SK-N-SH treated with all-trans-retinoic acid at 6 μM for 48 hours (cell line): ENCODE measurements around the gene CIRBP.

Source experiments
- ATAC-seq: fragments of 200-7000 bp; cut with Tn5 transposase; 3 replicates; pipeline ENCODE4 v1.9.1; 2020; ENCODE audit warnings: mild to moderate bottlenecking, moderate library complexity
- ARNTL ChIP-seq: fragments of 450-650 bp; formaldehyde crosslinking; IDR thresholded peaks from 2 replicates; pipeline ENCODE4 v1.5.0; 2020; ENCODE audit warnings: low read depth, mild to moderate bottlenecking, moderate library complexity, borderline replicate concordance
- CSDC2 ChIP-seq: fragments of 250-450 bp; sonication (Bioruptor Pico); IDR thresholded peaks from 2 replicates; pipeline ENCODE4 v1.5.0; 2020; ENCODE audit warnings: mild to moderate bottlenecking, moderate library complexity
- ESRRG ChIP-seq: fragments of 250-450 bp; sonication (Bioruptor Pico); IDR thresholded peaks from 2 replicates; pipeline ENCODE4 v1.6.1; 2021; ENCODE audit warnings: mild to moderate bottlenecking
- GLIS3 ChIP-seq: fragments of 250-450 bp; sonication (Bioruptor Pico); IDR thresholded peaks from 2 replicates; pipeline ENCODE4 v1.5.0; 2020; ENCODE audit warnings: mild to moderate bottlenecking, moderate library complexity
- ISL1 ChIP-seq: fragments of 250-450 bp; sonication (Bioruptor Pico); IDR thresholded peaks from 2 replicates; pipeline ENCODE4 v2.1.2; 2022; ENCODE audit warnings: mild to moderate bottlenecking, moderate library complexity
- OSR1 ChIP-seq: fragments of 250-450 bp; sonication (Bioruptor Pico); IDR thresholded peaks from 2 replicates; pipeline ENCODE4 v1.8.0; 2022; ENCODE audit warnings: moderate library complexity, mild to moderate bottlenecking, inconsistent platforms
- PPARA ChIP-seq: fragments of 250-450 bp; sonication (Bioruptor Pico); IDR thresholded peaks from 2 replicates; pipeline ENCODE4 v1.5.0; 2020; ENCODE audit warnings: mild to moderate bottlenecking, borderline replicate concordance
- SNAI2 ChIP-seq: fragments of 250-450 bp; sonication (Bioruptor Pico); IDR thresholded peaks from 2 replicates; pipeline ENCODE4 v1.5.0; 2020; ENCODE audit warnings: mild to moderate bottlenecking, moderate library complexity
- TCF4 ChIP-seq: fragments of 250-450 bp; sonication (Bioruptor Pico); IDR thresholded peaks from 2 replicates; pipeline ENCODE4 v1.8.0; 2021; ENCODE audit warnings: mild to moderate bottlenecking, moderate library complexity, borderline replicate concordance
- TOX ChIP-seq: fragments of 250-450 bp; sonication (Bioruptor Pico); IDR thresholded peaks from 2 replicates; pipeline ENCODE4 v1.8.0; 2021; ENCODE audit warnings: mild to moderate bottlenecking, moderate library complexity, borderline replicate concordance
- ZNF8 ChIP-seq: fragments of 450-650 bp; formaldehyde crosslinking; IDR thresholded peaks from 2 replicates; pipeline ENCODE4 v1.5.0; 2020; ENCODE audit warnings: mild to moderate bottlenecking, moderate library complexity
- TF ChIP-seq, protein P1 (sequence below): fragments of 250-450 bp; sonication (Bioruptor Pico); IDR thresholded peaks from 2 replicates; pipeline ENCODE4 v1.5.0; 2020; ENCODE audit warnings: mild to moderate bottlenecking, moderate library complexity
- TF ChIP-seq, protein P2 (sequence below): fragments of 250-450 bp; sonication (Bioruptor Pico); IDR thresholded peaks from 2 replicates; pipeline ENCODE4 v1.8.0; 2021; ENCODE audit warnings: low read depth, mild to moderate bottlenecking, moderate library complexity, borderline replicate concordance
- TF ChIP-seq, protein P3 (sequence below): fragments of 250-450 bp; sonication (Bioruptor Pico); IDR thresholded peaks from 2 replicates; pipeline ENCODE4 v1.5.1; 2021; ENCODE audit warnings: mild to moderate bottlenecking, moderate library complexity
- TF ChIP-seq, protein P4 (sequence below): fragments of 250-450 bp; sonication (Bioruptor Pico); IDR thresholded peaks from 2 replicates; pipeline ENCODE4 v1.5.1; 2020; ENCODE audit warnings: low read depth, mild to moderate bottlenecking, moderate library complexity

The CIRBP gene

DNA sequence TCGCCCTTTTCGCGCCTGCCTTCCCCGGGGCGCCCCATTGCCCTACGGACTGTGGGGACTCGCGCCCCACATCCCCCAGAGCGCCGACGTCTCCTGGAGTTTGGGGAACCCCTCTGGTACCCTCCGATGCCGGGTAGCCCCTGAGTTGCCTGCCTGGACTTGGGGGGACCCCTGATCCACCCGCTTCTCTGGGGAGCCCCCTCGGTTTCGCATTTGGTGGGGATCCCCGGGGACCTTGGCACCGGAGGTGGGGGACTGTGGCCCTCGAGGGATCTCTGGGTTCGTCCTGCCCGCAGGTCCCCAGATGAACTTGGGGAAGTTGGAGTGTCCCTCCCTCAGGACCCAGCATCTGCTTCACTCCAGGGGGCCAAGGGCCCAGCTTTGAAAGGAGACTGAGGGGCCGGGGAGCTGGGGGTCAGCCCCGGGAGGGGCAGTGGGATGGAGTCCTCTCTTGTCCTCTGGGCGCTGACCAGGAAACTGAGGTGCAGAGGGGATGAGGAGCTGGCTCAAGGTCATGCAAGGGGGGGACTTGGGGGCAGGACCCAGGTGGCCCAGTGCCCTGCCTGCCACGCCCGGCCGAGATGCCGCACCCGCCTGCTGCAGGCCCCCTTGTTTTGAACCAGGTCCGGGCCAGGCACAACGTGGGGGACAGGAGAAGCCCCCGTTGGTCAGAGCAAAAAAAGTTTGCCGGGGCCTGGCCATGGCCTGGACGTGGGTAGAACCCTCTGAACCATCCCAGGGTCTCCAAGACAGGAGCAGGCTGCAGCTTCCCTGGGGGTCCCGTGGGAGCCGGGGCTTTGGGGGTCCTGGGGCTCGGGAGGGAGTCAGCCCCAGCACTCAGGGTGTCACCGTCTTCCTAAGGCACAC, 17.6 kb downstream of the CIRBP start:
- ATAC-seq = peak; percentile 9; the same call in 2 of the 3 replicates
- TF ChIP-seq, protein P1, sequence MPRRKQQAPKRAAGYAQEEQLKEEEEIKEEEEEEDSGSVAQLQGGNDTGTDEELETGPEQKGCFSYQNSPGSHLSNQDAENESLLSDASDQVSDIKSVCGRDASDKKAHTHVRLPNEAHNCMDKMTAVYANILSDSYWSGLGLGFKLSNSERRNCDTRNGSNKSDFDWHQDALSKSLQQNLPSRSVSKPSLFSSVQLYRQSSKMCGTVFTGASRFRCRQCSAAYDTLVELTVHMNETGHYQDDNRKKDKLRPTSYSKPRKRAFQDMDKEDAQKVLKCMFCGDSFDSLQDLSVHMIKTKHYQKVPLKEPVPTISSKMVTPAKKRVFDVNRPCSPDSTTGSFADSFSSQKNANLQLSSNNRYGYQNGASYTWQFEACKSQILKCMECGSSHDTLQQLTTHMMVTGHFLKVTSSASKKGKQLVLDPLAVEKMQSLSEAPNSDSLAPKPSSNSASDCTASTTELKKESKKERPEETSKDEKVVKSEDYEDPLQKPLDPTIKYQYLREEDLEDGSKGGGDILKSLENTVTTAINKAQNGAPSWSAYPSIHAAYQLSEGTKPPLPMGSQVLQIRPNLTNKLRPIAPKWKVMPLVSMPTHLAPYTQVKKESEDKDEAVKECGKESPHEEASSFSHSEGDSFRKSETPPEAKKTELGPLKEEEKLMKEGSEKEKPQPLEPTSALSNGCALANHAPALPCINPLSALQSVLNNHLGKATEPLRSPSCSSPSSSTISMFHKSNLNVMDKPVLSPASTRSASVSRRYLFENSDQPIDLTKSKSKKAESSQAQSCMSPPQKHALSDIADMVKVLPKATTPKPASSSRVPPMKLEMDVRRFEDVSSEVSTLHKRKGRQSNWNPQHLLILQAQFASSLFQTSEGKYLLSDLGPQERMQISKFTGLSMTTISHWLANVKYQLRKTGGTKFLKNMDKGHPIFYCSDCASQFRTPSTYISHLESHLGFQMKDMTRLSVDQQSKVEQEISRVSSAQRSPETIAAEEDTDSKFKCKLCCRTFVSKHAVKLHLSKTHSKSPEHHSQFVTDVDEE (CRISPR knock-in tag) = no peak
- TF ChIP-seq, protein P2, sequence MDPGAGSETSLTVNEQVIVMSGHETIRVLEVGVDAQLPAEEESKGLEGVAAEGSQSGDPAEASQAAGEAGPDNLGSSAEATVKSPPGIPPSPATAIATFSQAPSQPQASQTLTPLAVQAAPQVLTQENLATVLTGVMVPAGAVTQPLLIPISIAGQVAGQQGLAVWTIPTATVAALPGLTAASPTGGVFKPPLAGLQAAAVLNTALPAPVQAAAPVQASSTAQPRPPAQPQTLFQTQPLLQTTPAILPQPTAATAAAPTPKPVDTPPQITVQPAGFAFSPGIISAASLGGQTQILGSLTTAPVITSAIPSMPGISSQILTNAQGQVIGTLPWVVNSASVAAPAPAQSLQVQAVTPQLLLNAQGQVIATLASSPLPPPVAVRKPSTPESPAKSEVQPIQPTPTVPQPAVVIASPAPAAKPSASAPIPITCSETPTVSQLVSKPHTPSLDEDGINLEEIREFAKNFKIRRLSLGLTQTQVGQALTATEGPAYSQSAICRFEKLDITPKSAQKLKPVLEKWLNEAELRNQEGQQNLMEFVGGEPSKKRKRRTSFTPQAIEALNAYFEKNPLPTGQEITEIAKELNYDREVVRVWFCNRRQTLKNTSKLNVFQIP = no peak
- TF ChIP-seq ISL1 (CRISPR knock-in tag) = no peak
- no peak for TF ChIP-seq ARNTL (CRISPR knock-in tag)
- no peak for TF ChIP-seq GLIS3 (CRISPR knock-in tag)
- no peak for TF ChIP-seq ZNF8 (CRISPR knock-in tag)
- TF ChIP-seq TOX (CRISPR knock-in tag) = no peak
- no peak for TF ChIP-seq TCF4 (CRISPR knock-in tag)
- no peak for TF ChIP-seq OSR1
- no peak for TF ChIP-seq CSDC2 (CRISPR knock-in tag)

DNA sequence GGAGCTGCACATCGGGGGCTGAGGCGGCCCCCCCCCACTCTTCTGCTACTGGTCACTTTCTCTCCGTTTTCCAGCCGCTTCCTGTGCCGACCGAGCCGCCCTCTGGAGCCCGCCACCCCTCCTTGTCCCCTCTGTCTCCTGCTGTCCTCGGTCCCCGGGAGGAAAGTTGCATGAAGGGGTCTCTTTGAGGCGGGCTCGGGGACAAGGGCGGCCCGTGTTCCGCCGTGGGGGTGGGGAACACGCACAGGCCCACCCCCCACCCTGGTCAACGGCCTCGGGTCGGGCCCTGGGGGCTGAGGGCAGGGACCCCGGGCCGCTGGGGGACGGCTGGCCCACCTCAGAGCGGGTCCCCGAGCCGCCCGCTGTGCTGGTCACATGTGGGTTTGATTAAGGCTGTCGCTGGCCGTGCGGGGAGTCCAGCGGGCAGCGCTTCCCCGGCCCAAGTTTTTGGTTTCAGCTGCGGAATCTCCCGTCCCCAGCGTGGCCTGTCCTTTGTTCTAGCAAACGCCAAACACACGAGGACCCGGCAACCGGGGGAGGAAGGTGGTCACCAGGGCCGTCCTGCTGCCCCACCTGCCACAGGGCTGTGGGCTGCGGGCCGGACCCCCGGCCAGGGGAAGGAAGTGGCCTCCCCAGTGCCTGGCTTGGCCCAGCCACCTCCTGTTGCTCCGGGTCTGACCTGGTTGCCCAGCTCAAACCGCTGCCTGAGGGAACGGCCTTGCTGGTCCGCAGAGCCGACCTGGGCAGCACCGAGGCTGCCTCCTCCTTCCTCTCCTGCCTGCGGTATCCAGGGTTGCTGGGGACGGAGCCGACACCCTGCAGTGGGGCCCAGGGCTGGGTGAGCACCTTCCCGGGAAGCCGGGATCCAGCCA, 18.5 kb downstream of the CIRBP start:
- TF ChIP-seq SNAI2 (no peak), TCF4 (CRISPR knock-in tag) (peak; percentile 64)
- peak; percentile 42 for ATAC-seq

DNA sequence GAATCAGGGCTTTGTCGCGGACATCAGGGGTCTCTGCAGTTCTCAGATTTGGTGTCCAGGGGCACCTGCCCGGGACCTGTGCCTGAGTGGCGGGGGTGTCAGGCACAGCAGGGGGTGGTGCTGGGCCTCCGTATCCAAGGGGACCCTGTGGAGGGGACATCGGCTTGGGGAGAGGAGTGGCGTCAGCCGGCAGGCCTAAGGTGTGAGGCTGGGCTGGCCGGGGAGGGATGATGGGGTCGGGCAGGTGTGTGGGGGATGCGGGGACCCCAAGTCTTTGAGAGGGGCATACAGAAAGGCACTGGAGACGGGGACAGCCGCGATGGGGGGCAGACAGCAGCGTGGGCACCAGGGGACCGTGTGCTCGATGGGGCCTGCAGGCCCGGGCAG, 19.1 kb downstream of the CIRBP start:
- ATAC-seq = no peak; the same call in 2 of the 3 replicates
- TF ChIP-seq OSR1 (no peak), ARNTL (CRISPR knock-in tag) (no peak), TOX (CRISPR knock-in tag) (no peak), ISL1 (CRISPR knock-in tag) (no peak), ESRRG (CRISPR knock-in tag) (no peak), PPARA (CRISPR knock-in tag) (no peak), TCF4 (CRISPR knock-in tag) (no peak)
- TF ChIP-seq, protein P3, sequence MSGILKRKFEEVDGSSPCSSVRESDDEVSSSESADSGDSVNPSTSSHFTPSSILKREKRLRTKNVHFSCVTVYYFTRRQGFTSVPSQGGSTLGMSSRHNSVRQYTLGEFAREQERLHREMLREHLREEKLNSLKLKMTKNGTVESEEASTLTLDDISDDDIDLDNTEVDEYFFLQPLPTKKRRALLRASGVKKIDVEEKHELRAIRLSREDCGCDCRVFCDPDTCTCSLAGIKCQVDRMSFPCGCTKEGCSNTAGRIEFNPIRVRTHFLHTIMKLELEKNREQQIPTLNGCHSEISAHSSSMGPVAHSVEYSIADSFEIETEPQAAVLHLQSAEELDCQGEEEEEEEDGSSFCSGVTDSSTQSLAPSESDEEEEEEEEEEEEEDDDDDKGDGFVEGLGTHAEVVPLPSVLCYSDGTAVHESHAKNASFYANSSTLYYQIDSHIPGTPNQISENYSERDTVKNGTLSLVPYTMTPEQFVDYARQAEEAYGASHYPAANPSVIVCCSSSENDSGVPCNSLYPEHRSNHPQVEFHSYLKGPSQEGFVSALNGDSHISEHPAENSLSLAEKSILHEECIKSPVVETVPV (CRISPR knock-in tag) = no peak
- TF ChIP-seq, protein P1 (CRISPR knock-in tag) = no peak
- TF ChIP-seq, protein P2 = no peak
- TF ChIP-seq, protein P4, sequence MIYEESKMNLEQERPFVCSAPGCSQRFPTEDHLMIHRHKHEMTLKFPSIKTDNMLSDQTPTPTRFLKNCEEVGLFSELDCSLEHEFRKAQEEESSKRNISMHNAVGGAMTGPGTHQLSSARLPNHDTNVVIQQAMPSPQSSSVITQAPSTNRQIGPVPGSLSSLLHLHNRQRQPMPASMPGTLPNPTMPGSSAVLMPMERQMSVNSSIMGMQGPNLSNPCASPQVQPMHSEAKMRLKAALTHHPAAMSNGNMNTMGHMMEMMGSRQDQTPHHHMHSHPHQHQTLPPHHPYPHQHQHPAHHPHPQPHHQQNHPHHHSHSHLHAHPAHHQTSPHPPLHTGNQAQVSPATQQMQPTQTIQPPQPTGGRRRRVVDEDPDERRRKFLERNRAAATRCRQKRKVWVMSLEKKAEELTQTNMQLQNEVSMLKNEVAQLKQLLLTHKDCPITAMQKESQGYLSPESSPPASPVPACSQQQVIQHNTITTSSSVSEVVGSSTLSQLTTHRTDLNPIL = no peak
